H1 (cell line): ENCODE data around the gene ARHGEF5. TPM values are rescaled to one million over a fixed set of nuclear protein-coding genes. Genes with fewer than 3 reads are reported as not detected.

Experiments used
- CTCF ChIA-PET: fragments of 300-600 bp; sonication (Branson Sonifier 250); formaldehyde crosslinking; loops from one replicate; lab custom pipeline; 2021; ENCODE audit not compliant: partially characterized antibody; lab: Charles Lee
- POLR2A ChIA-PET: fragments of 300-600 bp; sonication (Branson Sonifier 250); formaldehyde crosslinking; loops from one replicate; lab custom pipeline; 2021; ENCODE audit warnings: inconsistent platforms; ENCODE audit not compliant: partially characterized antibody; lab: Charles Lee
- DNase-seq, 2 experiments: peaks; one replicate each; pipeline versions ENCODE4 v3.0.0 to v3.0.0-alpha.2; 2010 to 2022; ENCODE audit warnings: low spot score in 2 of 2, low read depth in 1 of 2, mixed read lengths in 1 of 2
- FAIRE-seq: peaks from 2 replicates; lab custom pipeline; 2011; peaks lifted over from hg19 to GRCh38; lab: Jason Lieb, UNC
- H2AFZ ChIP-seq: 2 replicates; pipeline ENCODE4 v1.8.1; 2012; ENCODE audit warnings: low read length, inconsistent platforms
- H2AK5ac ChIP-seq: 2 replicates; pipeline ENCODE4 v1.6.1; 2013; ENCODE audit warnings: low read depth, low read length
- H2BK120ac ChIP-seq: replicated peaks from 2 replicates; pipeline ENCODE3; 2013; ENCODE audit warnings: low read depth, low read length, inconsistent platforms
- H2BK12ac ChIP-seq: 2 replicates; pipeline ENCODE4 v1.6.1; 2013; ENCODE audit warnings: low read depth, low read length
- H2BK15ac ChIP-seq: 2 replicates; pipeline ENCODE4 v1.6.1; 2013; ENCODE audit warnings: low read length
- H2BK20ac ChIP-seq: 2 replicates; pipeline ENCODE4 v1.6.1; 2013; ENCODE audit warnings: low read length
- H2BK5ac ChIP-seq: 2 replicates; pipeline ENCODE4 v1.6.1; 2013; ENCODE audit warnings: low read depth, low read length
- H3K14ac ChIP-seq: 2 replicates; pipeline ENCODE4 v1.6.1; 2013; ENCODE audit warnings: inconsistent platforms; ENCODE audit not compliant: insufficient read length
- H3K18ac ChIP-seq: 2 replicates; pipeline ENCODE4 v1.6.1; 2013; ENCODE audit warnings: low read length; ENCODE audit errors: extremely low read depth
- H3K23ac ChIP-seq: 2 replicates; pipeline ENCODE4 v1.6.1; 2013; ENCODE audit warnings: inconsistent platforms; ENCODE audit not compliant: insufficient read length
- H3K23me2 ChIP-seq: 2 replicates; pipeline ENCODE4 v1.6.1; 2013; ENCODE audit warnings: low read depth, low read length
- H3K27ac ChIP-seq: 2 replicates; pipeline ENCODE4 v1.6.1; 2011; ENCODE audit warnings: low read depth, low read length, inconsistent platforms
- H3K27me3 ChIP-seq, 4 experiments: replicated peaks in 1 of 4; 1 replicate in 1 of 4; 2 replicates in 3 of 4; pipeline versions ENCODE4 v1.6.1 to v1.8.1; 2011 to 2013; ENCODE audit warnings: low read length in 3 of 4, mild to moderate bottlenecking in 3 of 4, inconsistent platforms in 2 of 4, mixed read lengths in 2 of 4, moderate library complexity in 1 of 4; ENCODE audit not compliant: control insufficient read depth in 3 of 4, insufficient read depth in 3 of 4; ENCODE audit errors: extremely low read depth in 1 of 4
- H3K36me3 ChIP-seq, 4 experiments: 2 replicates each; pipeline versions ENCODE4 v1.6.1 to v1.8.1; 2011 to 2013; ENCODE audit warnings: mild to moderate bottlenecking in 4 of 4, low read length in 3 of 4, moderate library complexity in 2 of 4, control low read depth in 1 of 4, inconsistent platforms in 1 of 4; ENCODE audit not compliant: insufficient read depth in 4 of 4, control insufficient read depth in 2 of 4
- H3K4ac ChIP-seq: replicated peaks from 2 replicates; pipeline ENCODE3; 2013; ENCODE audit warnings: low read length, low read depth, mixed read lengths, inconsistent platforms; ENCODE audit not compliant: insufficient read length
- H3K4me1 ChIP-seq, 4 experiments: replicated peaks in 1 of 4; 1 replicate in 1 of 4; 2 replicates in 3 of 4; pipeline versions ENCODE4 v1.6.1 to v1.8.1; 2011 to 2013; ENCODE audit warnings: low read length in 3 of 4, inconsistent platforms in 2 of 4, mixed read lengths in 1 of 4; ENCODE audit not compliant: insufficient read depth in 4 of 4, control insufficient read depth in 3 of 4
- H3K4me2 ChIP-seq, 2 experiments: 2 replicates each; pipeline versions ENCODE4 v1.6.1 to v1.8.1; 2011 to 2013; ENCODE audit warnings: low read depth in 2 of 2, low read length in 2 of 2, control low read depth in 1 of 2, inconsistent platforms in 1 of 2, mild to moderate bottlenecking in 1 of 2; ENCODE audit not compliant: insufficient read depth in 1 of 2
- H3K4me3 ChIP-seq, 4 experiments: fragments of 200-600, 300-600 bp in 1 of 4; sonication (generic), shearing (Covaris generic), sonication (Bioruptor Twin) in 1 of 4; 2 replicates each; pipeline versions ENCODE4 v1.5.1 to v1.8.1; 2011 to 2016; ENCODE audit warnings: low read length in 4 of 4, low read depth in 3 of 4, control low read depth in 2 of 4, inconsistent platforms in 2 of 4, mild to moderate bottlenecking in 2 of 4, mixed read lengths in 1 of 4, moderate library complexity in 1 of 4; ENCODE audit not compliant: insufficient read depth in 2 of 4; ENCODE audit errors: extremely low read depth in 1 of 4
- H3K56ac ChIP-seq: replicated peaks from 2 replicates; pipeline ENCODE3; 2013; ENCODE audit warnings: low read depth, mild to moderate bottlenecking, mixed read lengths, low read length, inconsistent platforms; ENCODE audit not compliant: insufficient read length
- H3K79me1 ChIP-seq: 2 replicates; pipeline ENCODE4 v1.6.1; 2013; ENCODE audit warnings: low read depth, low read length, control low read depth
- H3K79me2 ChIP-seq, 2 experiments: 2 replicates each; pipeline versions ENCODE4 v1.6.1 to v1.8.1; 2012 to 2013; ENCODE audit warnings: low read length in 2 of 2, mild to moderate bottlenecking in 2 of 2, inconsistent platforms in 1 of 2; ENCODE audit not compliant: insufficient read depth in 2 of 2, control insufficient read depth in 1 of 2
- H3K9ac ChIP-seq, 4 experiments: replicated peaks in 1 of 4; 1 replicate in 1 of 4; 2 replicates in 3 of 4; pipeline versions ENCODE4 v1.6.1 to v1.8.1; 2011 to 2013; ENCODE audit warnings: low read depth in 3 of 4, low read length in 3 of 4, control low read depth in 2 of 4, mild to moderate bottlenecking in 2 of 4, moderate library complexity in 2 of 4, inconsistent platforms in 1 of 4; ENCODE audit errors: extremely low read depth in 1 of 4
- H3K9me3 ChIP-seq, 2 experiments: 2 replicates each; pipeline versions ENCODE4 v1.6.1 to v1.8.1; 2012 to 2013; ENCODE audit warnings: mild to moderate bottlenecking in 2 of 2, moderate library complexity in 2 of 2, control low read depth in 1 of 2, inconsistent platforms in 1 of 2, low read depth in 1 of 2, low read length in 1 of 2, mixed read lengths in 1 of 2; ENCODE audit not compliant: insufficient read depth in 2 of 2
- H4K20me1 ChIP-seq, 2 experiments: replicated peaks in 1 of 2; 2 replicates each; pipeline versions ENCODE3 to v1.8.1; 2011 to 2013; ENCODE audit warnings: inconsistent platforms in 2 of 2, low read length in 2 of 2, mild to moderate bottlenecking in 1 of 2; ENCODE audit not compliant: insufficient read depth in 2 of 2, control insufficient read depth in 1 of 2
- H4K5ac ChIP-seq: 2 replicates; pipeline ENCODE4 v1.6.1; 2013; ENCODE audit warnings: low read length, low read depth, mixed read lengths, inconsistent platforms; ENCODE audit not compliant: insufficient read length
- H4K8ac ChIP-seq: 2 replicates; pipeline ENCODE4 v1.8.0; 2013; ENCODE audit warnings: mild to moderate bottlenecking, moderate library complexity, low read length, inconsistent platforms; ENCODE audit not compliant: insufficient read depth; ENCODE audit errors: extremely low read depth
- H4K91ac ChIP-seq: replicated peaks from 2 replicates; pipeline ENCODE3; 2013; ENCODE audit warnings: low read length, mixed read lengths, inconsistent platforms; ENCODE audit not compliant: insufficient read length
- BACH1 ChIP-seq: IDR thresholded peaks from 2 replicates; pipeline ENCODE4 v1.6.1; 2012; ENCODE audit warnings: low read length, improper control_type of control experiment
- BCL11A ChIP-seq, 2 experiments: IDR thresholded peaks; one replicate each; pipeline ENCODE4 v1.6.1; 2011; ENCODE audit warnings: low read depth in 2 of 2, low read length in 2 of 2, mild to moderate bottlenecking in 2 of 2
- E2F6 ChIP-seq: IDR thresholded peaks from 2 replicates; pipeline ENCODE4 v1.6.1; 2012; ENCODE audit warnings: inconsistent platforms
- GABPA ChIP-seq: IDR thresholded peaks from 2 replicates; pipeline ENCODE4 v1.6.1; 2011; ENCODE audit warnings: mild to moderate bottlenecking, low read length, moderate library complexity, borderline replicate concordance; ENCODE audit not compliant: insufficient read depth
- HDAC2 ChIP-seq, 2 experiments: fragments of 300-600 bp in 1 of 2; sonication (generic) in 1 of 2; IDR thresholded peaks; 2 replicates each; pipeline ENCODE4 v1.6.1; 2011 to 2012; ENCODE audit warnings: low read depth in 2 of 2, low read length in 2 of 2, mild to moderate bottlenecking in 2 of 2, moderate library complexity in 2 of 2, borderline replicate concordance in 1 of 2, inconsistent platforms in 1 of 2
- MAFK ChIP-seq: IDR thresholded peaks from 2 replicates; pipeline ENCODE4 v1.6.1; 2012; ENCODE audit warnings: low read depth, mild to moderate bottlenecking, improper control_type of control experiment, low read length
- MAX ChIP-seq: IDR thresholded peaks from 2 replicates; pipeline ENCODE4 v1.6.1; 2012; ENCODE audit warnings: inconsistent platforms
- NRF1 ChIP-seq: IDR thresholded peaks from 2 replicates; pipeline ENCODE4 v1.6.1; 2011; ENCODE audit warnings: mild to moderate bottlenecking, low read depth, low read length, improper control_type of control experiment
- POLR2AphosphoS5 ChIP-seq: IDR thresholded peaks from 2 replicates; pipeline ENCODE4 v1.6.1; 2011; ENCODE audit warnings: low read depth, low read length
- RXRA ChIP-seq: IDR thresholded peaks from 2 replicates; pipeline ENCODE4 v1.6.1; 2011; ENCODE audit warnings: low read depth, mild to moderate bottlenecking, low read length, moderate library complexity; ENCODE audit not compliant: insufficient read depth
- SRF ChIP-seq: IDR thresholded peaks from 2 replicates; pipeline ENCODE4 v1.6.1; 2011; ENCODE audit warnings: mild to moderate bottlenecking, low read depth, low read length, moderate library complexity
- TEAD4 ChIP-seq: IDR thresholded peaks from 2 replicates; pipeline ENCODE4 v1.6.1; 2012; ENCODE audit warnings: low read depth, low read length, inconsistent platforms, mixed read lengths
- WGBS, 2 experiments: shearing (Covaris generic) in 1 of 2; methylation state at CpG; one replicate each; pipeline versions ENCODE4 v1.1.6 to v1.1.7; 2013 to 2015; ENCODE audit warnings: low lambda C conversion rate in 2 of 2, mixed read lengths in 2 of 2, inconsistent platforms in 1 of 2, low coverage in 1 of 2, missing lambda C conversion rate in 1 of 2; ENCODE audit not compliant: insufficient replicate concordance in 2 of 2, insufficient coverage in 1 of 2, insufficient read length in 1 of 2; ENCODE audit errors: extremely low coverage in 1 of 2, missing lambda C conversion rate in 1 of 2; 5-methylcytosine and 5-hydroxymethylcytosine counted together
- polyA plus RNA-seq, 7 experiments: library from polyadenylated mRNA; depleted of rRNA in 3 of 7; stranded (reverse) in 5 of 7; unstranded in 2 of 7; fragments of >200 nt in 5 of 7; fragments of 200-250 nt in 2 of 7; gene quantifications; 1 replicate in 5 of 7; 2 replicates in 1 of 7; 4 replicates in 1 of 7; pipeline versions ENCODE4 v1.2.1 to v1.2.3, GENCODE V29; 2011 to 2013; ENCODE audit warnings: missing spikeins in 2 of 7, mixed read lengths in 2 of 7
- total RNA-seq: library from RNA; stranded (reverse); fragmentation: NEBNext Ultra II Directional; extraction: Animal tissue kit (Norgen Biotek cat#: 25700); gene quantifications from 2 replicates; pipeline ENCODE4 v1.2.1, GENCODE V29; 2021

The ARHGEF5 gene
- total and polyA plus RNA-seq, 2 of the 8 experiments (the other 6 are each of a cell fraction or from before 2014, with no cell fraction given): 12.8 to 34.6 TPM

GRCh38 chr7:144388950-144389349 lies 33.7 kb downstream of the ARHGEF5 start:
- Histone ChIP-seq H2AK5ac (no peak overlapping the region), H3K18ac (no peak overlapping the region), H3K27me3 (no peaks in the 10 kb centered on the region), H4K20me1 (no peaks in the 10 kb centered on the region), H3K14ac (no peak overlapping the region), H3K9me3 (no peaks in the 10 kb centered on the region), H2BK15ac (no peak overlapping the region), H3K9ac (no peak overlapping the region), H3K36me3 (no peaks in the 10 kb centered on the region), H3K4me1 (peaks cover 0 to 9% (median 5%) of the 10 kb centered on the region in 4 experiments; a peak in 5 of 7 replicates), H3K4ac (no peak overlapping the region), H3K4me2 (no peak overlapping the region), H2BK5ac (no peak overlapping the region), H2BK20ac (no peak overlapping the region), H4K8ac (no peak overlapping the region), H3K23me2 (peaks cover 2% of the 10 kb centered on the region; the same call in 1 of the 2 replicates), H3K23ac (no peak overlapping the region), H2BK120ac (no peak overlapping the region), H4K91ac (no peak overlapping the region), H3K79me2 (no peaks in the 10 kb centered on the region), H3K27ac (no peak overlapping the region; the same call in 1 of the 2 replicates), H3K79me1 (no peaks in the 10 kb centered on the region), H4K5ac (peak overlapping the region; percentile 45), H3K56ac (no peak overlapping the region), H2AFZ (no peak overlapping the region), H3K4me3 (no peak overlapping the region), H2BK12ac (peak overlapping the region; percentile 31; the same call in 1 of the 2 replicates)
- ChIA-PET POLR2A (interaction anchor here (0.6 to 1.5 kb wide), 2 partner anchors 9 to 11 kb away, joined by 3 to 4 read pairs; no protein-coding TSS in a partner anchor), CTCF (interaction anchor here (1.0 to 1.4 kb wide), 4 partner anchors 8 to 57 kb away, joined by 3 to 4 read pairs (median 3); no protein-coding TSS in a partner anchor)
- 89% methylated on average over 5 of the region's 5 CpGs; no CpG with 5 or more reads in 1 of the 2 experiments for WGBS, 2 experiments
- FAIRE-seq (no peak), DNase-seq (peak; percentile 5 to 38)
- TF ChIP-seq HDAC2 (IDR thresholded peaks at IDR 0.05; ENCODE audit: borderline replicate concordance in 1 of 2, low read depth in 2 of 2, low read length in 2 of 2) (no peak), BCL11A (IDR thresholded peaks at IDR 0.05; ENCODE audit: low read depth in 2 of 2, low read length in 2 of 2) (no peak), GABPA (no peak), SRF (peak; percentile 99), E2F6 (no peak), POLR2AphosphoS5 (no peak; the same call in 1 of the 2 replicates), TEAD4 (no peak), RXRA (no peak), MAFK (peak; percentile 23; the same call in 1 of the 2 replicates), BACH1 (peak; percentile 57; the same call in 1 of the 2 replicates), NRF1 (no peak), MAX (no peak)
